SK-N-MC (cell line): ENCODE measurements around the gene PLAAT5.
A peak's percentile ranks its signal among the peaks of the same experiment; 100 is the strongest.

ENCODE experiments used
- DNase-seq: peaks from one replicate; pipeline ENCODE4 v3.0.0-alpha.2; 2011; ENCODE audit warnings: low read depth, low spot score
- H3K27ac ChIP-seq: fragments of 200-600 bp; sonication (generic); 2 replicates; pipeline ENCODE4 v1.5.1; 2016; ENCODE audit warnings: mixed run types
- H3K36me3 ChIP-seq: fragments of 200-600 bp; sonication (generic); 2 replicates; pipeline ENCODE4 v1.6.1; 2017; ENCODE audit warnings: antibody characterized with exemption, low read length, mixed read lengths; ENCODE audit not compliant: insufficient read depth
- H3K4me3 ChIP-seq: fragments of 200-600 bp; sonication (generic); 2 replicates; pipeline ENCODE4 v1.5.1; 2016
- H3K9ac ChIP-seq: fragments of 200-600 bp; sonication (generic); 2 replicates; pipeline ENCODE4 v1.8.0; 2017; ENCODE audit warnings: mixed run types, mixed read lengths; ENCODE audit not compliant: insufficient read length
- H3K9me3 ChIP-seq: fragments of 200-600 bp; sonication (generic); 2 replicates; pipeline ENCODE4 v1.6.1; 2017; ENCODE audit warnings: low read depth, mild to moderate bottlenecking, antibody characterized with exemption, low read length, moderate library complexity, mixed read lengths
- EZH2 ChIP-seq: fragments of 200-600 bp; sonication (generic); IDR thresholded peaks from one replicate; pipeline ENCODE4 v1.6.1; 2017; ENCODE audit warnings: antibody characterized with exemption
- FOXP2 ChIP-seq: optimal IDR thresholded peaks from 2 replicates; pipeline ENCODE3; 2011; ENCODE audit warnings: mild to moderate bottlenecking, moderate library complexity; ENCODE audit not compliant: insufficient read depth; ENCODE audit errors: extremely low read length, control extremely low read depth
- POLR2AphosphoS5 ChIP-seq: IDR thresholded peaks from 2 replicates; pipeline ENCODE4 v1.6.1; 2012; ENCODE audit warnings: mild to moderate bottlenecking, low read depth, low read length, borderline replicate concordance

The PLAAT5 gene

GRCh38 chr11:63493127-63493526, 2.2 kb upstream of the PLAAT5 start:
- Histone ChIP-seq H3K4me3 (no peak overlapping the region), H3K27ac (no peak overlapping the region), H3K9me3 (no peaks in the 10 kb centered on the region), H3K36me3 (no peaks in the 10 kb centered on the region), H3K9ac (no peak overlapping the region)
- DNase-seq, result no peak
- TF ChIP-seq POLR2AphosphoS5, result no peak
- TF ChIP-seq FOXP2, result no peak
- TF ChIP-seq EZH2, result no peak

GRCh38 chr11:63492441-63492840, 1.5 kb upstream of the PLAAT5 start:
- no peak overlapping the region for H3K4me3 ChIP-seq
- no peak for DNase-seq
- no peak overlapping the region for H3K27ac ChIP-seq
- H3K9ac ChIP-seq, result no peak overlapping the region
- no peaks in the 10 kb centered on the region for H3K36me3 ChIP-seq
- no peak for TF ChIP-seq POLR2AphosphoS5
- no peaks in the 10 kb centered on the region for H3K9me3 ChIP-seq

DNA sequence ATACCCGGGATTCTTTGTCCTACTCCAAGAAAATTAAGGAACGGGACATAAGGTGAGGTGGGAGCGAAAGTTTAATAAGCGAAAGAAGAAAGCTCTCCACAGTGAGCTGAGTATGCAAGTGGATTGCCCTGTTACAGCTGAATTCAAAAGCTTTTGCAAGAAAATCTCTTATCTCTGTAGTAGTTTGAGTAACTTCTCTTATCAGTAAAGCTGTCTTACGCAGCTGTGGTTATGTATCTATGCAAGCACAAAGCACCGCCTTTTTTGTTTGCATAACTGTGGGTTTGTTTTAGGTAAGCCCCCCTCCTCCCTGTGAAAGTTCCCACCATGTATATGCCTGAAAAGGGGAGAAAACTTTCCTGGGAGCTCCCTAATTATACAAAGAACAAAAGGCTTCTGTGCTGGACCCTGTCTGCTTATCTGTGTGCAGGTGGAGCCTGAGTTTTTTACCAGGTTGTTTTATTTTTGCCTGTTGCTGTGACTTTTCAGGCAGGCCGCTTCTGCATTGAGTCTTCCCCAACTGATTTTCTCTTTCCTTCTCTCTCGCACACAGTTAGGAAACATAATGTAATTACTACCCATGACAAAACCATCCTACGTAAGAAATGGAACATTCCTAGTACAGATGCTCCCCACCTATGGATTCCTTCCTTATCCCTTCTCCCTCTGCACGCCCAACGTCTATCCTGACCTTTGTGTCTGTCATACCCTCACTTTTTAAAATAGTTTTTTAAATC, 837 bp upstream of the PLAAT5 start:
- Histone ChIP-seq H3K4me3 (no peak overlapping the region), H3K9ac (no peak overlapping the region)
- DNase-seq, result no peak

GRCh38 chr11:63491240-63491587, 247 bp upstream of the PLAAT5 start:
- DNase-seq, result no peak
- no peak overlapping the region for H3K27ac ChIP-seq

More for the DNA sequence above, 837 bp upstream of the PLAAT5 start:
- no peaks in the 10 kb centered on the region for H3K36me3 ChIP-seq
- TF ChIP-seq FOXP2 (no peak), POLR2AphosphoS5 (no peak), EZH2 (no peak)
- no peak overlapping the region for H3K27ac ChIP-seq
- H3K9me3 ChIP-seq, result no peaks in the 10 kb centered on the region

DNA sequence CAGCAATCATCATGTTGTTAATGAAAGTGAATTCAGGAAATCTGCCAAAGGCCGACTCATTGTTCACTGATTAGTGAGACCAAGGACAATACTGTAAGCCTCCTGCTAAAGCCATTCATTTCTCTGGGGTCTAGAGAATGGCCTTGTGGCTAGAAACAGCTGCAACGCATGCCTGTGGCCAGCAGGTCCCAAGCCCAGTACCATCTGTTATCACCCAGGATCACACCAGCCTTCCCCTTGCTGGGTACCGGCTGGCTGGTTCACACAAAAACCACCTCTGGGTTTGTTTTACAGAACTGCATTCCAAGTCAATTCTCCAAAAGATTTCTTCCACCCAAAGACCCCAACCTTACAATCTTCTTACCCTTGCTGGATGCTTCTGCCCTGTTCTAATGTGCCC, 1.1 kb downstream of the PLAAT5 start:
- Histone ChIP-seq H3K27ac (no peak overlapping the region), H3K9me3 (no peaks in the 10 kb centered on the region), H3K9ac (no peak overlapping the region), H3K4me3 (no peak overlapping the region), H3K36me3 (no peaks in the 10 kb centered on the region)
- no peak for TF ChIP-seq POLR2AphosphoS5
- TF ChIP-seq EZH2, result no peak
- TF ChIP-seq FOXP2, result no peak
- DNase-seq, result no peak

More at GRCh38 chr11:63491240-63491587, 247 bp upstream of the PLAAT5 start:
- Histone ChIP-seq H3K36me3 (no peaks in the 10 kb centered on the region), H3K4me3 (no peak overlapping the region), H3K9me3 (no peaks in the 10 kb centered on the region), H3K9ac (no peak overlapping the region)
- TF ChIP-seq POLR2AphosphoS5, result no peak
- TF ChIP-seq EZH2, result no peak
- no peak for TF ChIP-seq FOXP2

GRCh38 chr11:63488789-63489188, 2.2 kb downstream of the PLAAT5 start:
- H3K9ac ChIP-seq, result no peak overlapping the region
- no peak overlapping the region for H3K4me3 ChIP-seq
- TF ChIP-seq POLR2AphosphoS5 (no peak), EZH2 (no peak), FOXP2 (no peak)
- H3K9me3 ChIP-seq, result no peaks in the 10 kb centered on the region
- no peak overlapping the region for H3K27ac ChIP-seq
- DNase-seq, result no peak
- H3K36me3 ChIP-seq, result no peaks in the 10 kb centered on the region

DNA sequence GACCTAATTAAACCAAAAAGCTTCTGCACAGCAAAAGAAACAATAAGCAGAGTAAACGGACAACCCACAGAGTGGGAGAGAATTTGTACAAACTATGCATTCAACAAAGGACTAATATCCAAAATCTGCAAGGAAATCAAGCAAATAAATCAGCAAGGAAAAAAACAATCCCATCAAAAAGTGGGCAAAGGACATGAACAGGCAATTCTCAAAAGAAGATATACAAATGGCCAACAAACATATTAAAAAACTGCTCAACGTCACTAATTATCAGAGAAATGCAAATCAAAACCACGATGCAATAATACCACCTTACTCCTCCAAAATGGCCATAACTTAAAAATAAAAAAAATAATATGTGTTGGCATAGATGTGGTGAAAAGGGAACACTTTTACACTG, 5.2 kb downstream of the PLAAT5 start:
- Histone ChIP-seq H3K36me3 (no peaks in the 10 kb centered on the region), H3K9ac (no peak overlapping the region), H3K4me3 (no peak overlapping the region), H3K9me3 (no peaks in the 10 kb centered on the region), H3K27ac (no peak overlapping the region)
- no peak for DNase-seq
- TF ChIP-seq FOXP2 (no peak), POLR2AphosphoS5 (no peak), EZH2 (no peak)

DNA sequence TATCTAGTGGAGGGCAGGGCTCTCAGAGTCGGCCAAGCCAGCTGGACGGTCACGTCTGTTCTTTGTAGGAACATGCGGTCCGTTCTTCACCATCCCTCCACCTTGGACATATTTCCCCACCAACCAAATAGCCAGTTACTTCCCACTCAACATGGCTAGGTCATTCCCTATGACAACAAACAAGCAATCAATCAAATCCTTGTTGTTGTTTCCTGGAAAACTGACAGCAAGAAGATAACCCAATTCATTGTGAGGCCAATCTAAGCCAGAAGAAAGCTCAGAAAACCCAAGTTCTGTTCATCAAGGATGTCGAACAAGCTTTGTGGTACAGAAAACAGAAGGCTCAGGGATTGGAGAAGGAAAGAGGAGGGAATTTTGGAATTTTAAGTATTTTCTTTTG, 10.9 kb downstream of the PLAAT5 start:
- no peak for TF ChIP-seq FOXP2
- Histone ChIP-seq H3K9me3 (no peaks in the 10 kb centered on the region), H3K36me3 (no peaks in the 10 kb centered on the region), H3K27ac (no peak overlapping the region), H3K4me3 (no peak overlapping the region), H3K9ac (no peak overlapping the region)
- DNase-seq, result no peak

GRCh38 chr11:63478896-63479295, 12.1 kb downstream of the PLAAT5 start:
- Histone ChIP-seq H3K36me3 (no peaks in the 10 kb centered on the region), H3K27ac (no peak overlapping the region), H3K9ac (no peak overlapping the region), H3K9me3 (no peaks in the 10 kb centered on the region), H3K4me3 (no peak overlapping the region)
- TF ChIP-seq FOXP2, result no peak
- TF ChIP-seq EZH2, result no peak
- TF ChIP-seq POLR2AphosphoS5, result no peak
- peak; percentile 34 for DNase-seq
